Neural progenitor cell (in vitro differentiated cells): ENCODE data around the gene FAM210B. TPM values are rescaled to one million over a fixed set of nuclear protein-coding genes. Genes with fewer than 3 reads are reported as not detected.

ENCODE experiments used
- DNase-seq: peaks from one replicate; pipeline ENCODE4 v3.0.0-alpha.2; 2016; ENCODE audit warnings: low spot score
- H2AFZ ChIP-seq: fragments of 200-600 bp; sonication (generic); replicated peaks from 2 replicates; pipeline ENCODE4 v1.6.1; 2016; ENCODE audit warnings: antibody characterized with exemption
- H3F3A ChIP-seq: fragments of 200-600 bp; sonication (generic); 2 replicates; pipeline ENCODE4 v1.6.1; 2016; ENCODE audit warnings: antibody characterized with exemption, low read depth
- H3K27ac ChIP-seq: fragments of 200-600 bp; sonication (generic); 2 replicates; pipeline ENCODE4 v1.5.1; 2016; ENCODE audit warnings: mild to moderate bottlenecking
- H3K27me3 ChIP-seq: fragments of 200-600 bp; sonication (generic); 2 replicates; pipeline ENCODE4 v1.6.1; 2016; ENCODE audit warnings: mild to moderate bottlenecking, moderate library complexity
- H3K36me3 ChIP-seq: fragments of 200-600 bp; sonication (generic); 2 replicates; pipeline ENCODE4 v1.5.1; 2016
- H3K4me1 ChIP-seq: fragments of 200-600 bp; sonication (generic); 2 replicates; pipeline ENCODE4 v1.6.1; 2016; ENCODE audit warnings: mixed run types
- H3K4me2 ChIP-seq: fragments of 200-600 bp; sonication (generic); 2 replicates; pipeline ENCODE4 v1.6.1; 2016
- H3K4me3 ChIP-seq: fragments of 200-600 bp; sonication (generic); 2 replicates; pipeline ENCODE4 v1.5.1; 2016
- H3K79me2 ChIP-seq: fragments of 200-600 bp; sonication (generic); 2 replicates; pipeline ENCODE4 v1.6.1; 2016; ENCODE audit warnings: low read depth
- H3K9ac ChIP-seq: fragments of 200-600 bp; sonication (generic); 2 replicates; pipeline ENCODE4 v1.6.1; 2016
- H3K9me3 ChIP-seq: fragments of 200-600 bp; sonication (generic); 2 replicates; pipeline ENCODE4 v1.5.1; 2016; ENCODE audit warnings: low read depth
- H4K20me1 ChIP-seq: fragments of 200-600 bp; sonication (generic); 2 replicates; pipeline ENCODE4 v1.6.1; 2016; ENCODE audit warnings: low read depth
- H3K27ac Mint-ChIP-seq: 3 replicates; pipeline ENCODE4 v1.8.0; 2021; ENCODE audit warnings: mixed read lengths
- H3K27me3 Mint-ChIP-seq: 2 replicates; pipeline ENCODE4 v1.8.0; 2022; ENCODE audit warnings: low read depth, mild to moderate bottlenecking, inconsistent platforms, moderate library complexity, mixed read lengths; ENCODE audit not compliant: insufficient read depth
- H3K36me3 Mint-ChIP-seq: 3 replicates; pipeline ENCODE4 v1.8.0; 2021; ENCODE audit warnings: mixed read lengths
- H3K4me1 Mint-ChIP-seq: 3 replicates; pipeline ENCODE4 v1.8.0; 2021; ENCODE audit warnings: mixed read lengths
- H3K4me3 Mint-ChIP-seq: 3 replicates; pipeline ENCODE4 v1.8.0; 2021; ENCODE audit warnings: mild to moderate bottlenecking, moderate library complexity, mixed read lengths
- H3K9me3 Mint-ChIP-seq: 3 replicates; pipeline ENCODE4 v1.8.0; 2020; ENCODE audit warnings: mixed read lengths
- EZH2 ChIP-seq: fragments of 200-600 bp; sonication (generic); IDR thresholded peaks from 2 replicates; pipeline ENCODE4 v1.6.1; 2017; ENCODE audit warnings: antibody characterized with exemption, mild to moderate bottlenecking, moderate library complexity
- EZH2phosphoT487 ChIP-seq: fragments of 200-600 bp; sonication (generic); IDR thresholded peaks from 2 replicates; pipeline ENCODE4 v1.6.1; 2017; ENCODE audit warnings: antibody characterized with exemption
- total RNA-seq: library from RNA; depleted of rRNA; stranded (reverse); fragments of >200 nt; gene quantifications from 2 replicates; pipeline ENCODE4 v1.2.3, GENCODE V29; 2015; ENCODE audit warnings: low replicate concordance
- TF ChIP-seq, protein P1 (sequence below): fragments of 200-600 bp; sonication (generic); IDR thresholded peaks from 2 replicates; pipeline ENCODE4 v1.5.1; 2017; ENCODE audit warnings: antibody characterized with exemption, mild to moderate bottlenecking

Gene FAM210B
- total RNA-seq, 1 donor from 2014 or later = 26.7 TPM

DNA sequence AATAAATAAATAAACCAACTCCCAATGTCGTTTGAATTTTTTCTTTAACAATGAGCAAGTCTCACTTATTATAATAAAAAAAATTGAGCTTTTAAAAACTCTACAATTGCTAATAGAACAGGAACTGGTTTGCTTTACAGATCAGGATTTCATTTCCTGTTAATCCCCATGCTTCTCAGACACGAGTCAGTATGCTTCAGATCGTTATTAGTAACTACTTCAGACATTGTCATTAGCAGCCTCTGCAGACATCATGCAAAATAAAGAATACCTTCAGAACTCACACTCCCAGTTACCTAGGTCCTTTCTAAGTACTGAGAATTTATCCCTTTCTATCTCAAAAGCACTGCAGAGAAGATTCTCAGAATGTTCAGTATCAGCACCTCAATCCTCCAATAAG lies 10.0 kb upstream of the FAM210B start:
- H3K4me3 ChIP-seq = no peak overlapping the region
- no peak overlapping the region for H3K27ac ChIP-seq
- H3K4me1 ChIP-seq = peaks cover 17% of the 10 kb centered on the region
- H3K27ac Mint-ChIP-seq = no peak overlapping the region
- no peak overlapping the region for H3K4me3 Mint-ChIP-seq
- peaks cover 12% of the 10 kb centered on the region for H3F3A ChIP-seq
- no peaks in the 10 kb centered on the region for H3K9me3 Mint-ChIP-seq
- no peak overlapping the region for H3K9ac ChIP-seq
- no peaks in the 10 kb centered on the region for H3K36me3 Mint-ChIP-seq
- H4K20me1 ChIP-seq = no peaks in the 10 kb centered on the region
- H3K4me2 ChIP-seq = peak overlapping the region; percentile 74
- peaks cover 21% of the 10 kb centered on the region for H3K27me3 ChIP-seq
- H2AFZ ChIP-seq = peak overlapping the region; percentile 32
- peaks cover 12% of the 10 kb centered on the region for H3K27me3 Mint-ChIP-seq
- no peak for DNase-seq
- H3K79me2 ChIP-seq = no peaks in the 10 kb centered on the region
- H3K9me3 ChIP-seq = no peaks in the 10 kb centered on the region
- H3K36me3 ChIP-seq = no peaks in the 10 kb centered on the region
- TF ChIP-seq EZH2 = no peak
- no peak for TF ChIP-seq EZH2phosphoT487
- TF ChIP-seq, protein P1, sequence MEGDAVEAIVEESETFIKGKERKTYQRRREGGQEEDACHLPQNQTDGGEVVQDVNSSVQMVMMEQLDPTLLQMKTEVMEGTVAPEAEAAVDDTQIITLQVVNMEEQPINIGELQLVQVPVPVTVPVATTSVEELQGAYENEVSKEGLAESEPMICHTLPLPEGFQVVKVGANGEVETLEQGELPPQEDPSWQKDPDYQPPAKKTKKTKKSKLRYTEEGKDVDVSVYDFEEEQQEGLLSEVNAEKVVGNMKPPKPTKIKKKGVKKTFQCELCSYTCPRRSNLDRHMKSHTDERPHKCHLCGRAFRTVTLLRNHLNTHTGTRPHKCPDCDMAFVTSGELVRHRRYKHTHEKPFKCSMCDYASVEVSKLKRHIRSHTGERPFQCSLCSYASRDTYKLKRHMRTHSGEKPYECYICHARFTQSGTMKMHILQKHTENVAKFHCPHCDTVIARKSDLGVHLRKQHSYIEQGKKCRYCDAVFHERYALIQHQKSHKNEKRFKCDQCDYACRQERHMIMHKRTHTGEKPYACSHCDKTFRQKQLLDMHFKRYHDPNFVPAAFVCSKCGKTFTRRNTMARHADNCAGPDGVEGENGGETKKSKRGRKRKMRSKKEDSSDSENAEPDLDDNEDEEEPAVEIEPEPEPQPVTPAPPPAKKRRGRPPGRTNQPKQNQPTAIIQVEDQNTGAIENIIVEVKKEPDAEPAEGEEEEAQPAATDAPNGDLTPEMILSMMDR = no peak
- H3K4me1 Mint-ChIP-seq = peaks cover 25% of the 10 kb centered on the region

DNA sequence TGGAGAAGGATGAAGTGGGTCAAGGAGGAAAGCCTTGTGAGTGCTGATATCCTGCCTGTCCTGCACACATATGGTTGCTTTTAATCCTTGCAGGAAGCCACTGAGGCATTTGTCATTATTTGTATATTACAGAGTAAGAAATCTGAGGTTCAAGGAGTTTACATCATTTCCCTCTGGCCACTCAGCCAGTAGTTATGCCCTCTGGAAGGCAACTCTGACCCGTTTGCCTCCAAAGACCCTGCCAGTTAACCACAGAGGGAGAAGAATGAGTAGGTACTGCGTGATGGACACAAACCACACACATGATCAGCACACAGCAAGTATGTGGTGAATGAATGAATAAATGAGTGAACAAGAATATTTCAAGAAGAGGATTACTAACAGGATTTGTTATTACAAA lies 7.9 kb upstream of the FAM210B start:
- H3K27ac Mint-ChIP-seq = no peak overlapping the region
- peaks cover 2% of the 10 kb centered on the region for H3K27me3 ChIP-seq
- H3K36me3 ChIP-seq = no peaks in the 10 kb centered on the region
- no peak overlapping the region for H3K4me3 Mint-ChIP-seq
- no peaks in the 10 kb centered on the region for H3K9me3 Mint-ChIP-seq
- no peak overlapping the region for H3K27ac ChIP-seq
- TF ChIP-seq EZH2phosphoT487 (no peak), EZH2 (no peak)
- TF ChIP-seq, protein P1 = no peak
- no peaks in the 10 kb centered on the region for H3K9me3 ChIP-seq
- H3K36me3 Mint-ChIP-seq = no peaks in the 10 kb centered on the region
- DNase-seq = no peak
- H3K4me1 ChIP-seq = peaks cover 17% of the 10 kb centered on the region
- no peak overlapping the region for H3K4me3 ChIP-seq
- peaks cover 12% of the 10 kb centered on the region for H3F3A ChIP-seq
- no peaks in the 10 kb centered on the region for H4K20me1 ChIP-seq
- no peak overlapping the region for H3K4me2 ChIP-seq
- H3K79me2 ChIP-seq = no peaks in the 10 kb centered on the region
- H3K9ac ChIP-seq = no peak overlapping the region
- H3K27me3 Mint-ChIP-seq = peaks cover 6% of the 10 kb centered on the region
- H3K4me1 Mint-ChIP-seq = peaks cover 26% of the 10 kb centered on the region
- no peak overlapping the region for H2AFZ ChIP-seq

DNA sequence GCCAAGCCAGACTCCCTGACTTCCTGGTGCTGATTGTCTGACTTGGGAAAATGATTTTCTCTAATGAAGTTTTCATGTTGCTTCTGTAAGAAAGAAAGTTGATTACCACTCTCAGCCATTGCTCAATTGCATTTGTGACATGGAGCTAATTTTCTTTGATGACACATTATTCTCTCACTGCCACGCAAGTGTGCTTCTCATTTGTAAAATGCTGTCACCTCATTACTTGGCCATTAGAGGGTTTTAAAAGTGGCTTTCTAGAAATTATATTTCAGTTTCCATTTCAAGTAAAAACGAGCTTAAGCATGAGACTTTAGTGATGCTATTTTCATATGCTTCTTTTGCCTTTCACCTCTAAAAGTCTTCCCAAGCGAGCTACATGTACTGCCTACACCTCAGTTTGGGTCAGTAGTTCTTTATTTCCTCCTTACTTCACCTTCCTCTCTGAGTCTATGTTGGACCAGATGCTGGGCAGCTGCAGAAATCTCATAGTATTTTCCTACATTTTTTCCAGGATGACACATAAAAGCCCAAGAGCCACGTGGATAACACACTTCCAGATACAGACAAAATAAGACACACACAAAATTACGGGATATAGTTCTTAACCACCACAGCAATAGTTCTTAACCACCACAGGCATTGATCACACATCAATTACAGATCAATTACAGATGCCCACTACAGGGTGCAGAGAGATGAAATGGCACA lies 6.3 kb upstream of the FAM210B start:
- TF ChIP-seq EZH2 (no peak), EZH2phosphoT487 (no peak)
- TF ChIP-seq, protein P1 = no peak
- peaks cover 23% of the 10 kb centered on the region for H3K4me1 Mint-ChIP-seq
- no peaks in the 10 kb centered on the region for H3K9me3 Mint-ChIP-seq
- no peaks in the 10 kb centered on the region for H3K36me3 Mint-ChIP-seq
- no peak overlapping the region for H2AFZ ChIP-seq
- no peaks in the 10 kb centered on the region for H3K36me3 ChIP-seq
- no peaks in the 10 kb centered on the region for H4K20me1 ChIP-seq
- H3K27me3 Mint-ChIP-seq = peaks cover 4% of the 10 kb centered on the region
- no peak overlapping the region for H3K27ac ChIP-seq
- no peak overlapping the region for H3K9ac ChIP-seq
- no peaks in the 10 kb centered on the region for H3K9me3 ChIP-seq
- H3K79me2 ChIP-seq = no peaks in the 10 kb centered on the region
- no peak overlapping the region for H3K4me3 ChIP-seq
- DNase-seq = no peak
- peaks cover 9% of the 10 kb centered on the region for H3F3A ChIP-seq
- H3K4me2 ChIP-seq = no peak overlapping the region
- peaks cover 15% of the 10 kb centered on the region for H3K4me1 ChIP-seq
- no peak overlapping the region for H3K4me3 Mint-ChIP-seq
- H3K27ac Mint-ChIP-seq = no peak overlapping the region
- H3K27me3 ChIP-seq = no peaks in the 10 kb centered on the region
